ENCODE data around the gene ADAM8. TPM values are rescaled to one million over a fixed set of nuclear protein-coding genes. Genes with fewer than 3 reads are reported as not detected.
A peak's percentile ranks its signal among the peaks of the same experiment; 100 is the strongest.

The ADAM8 gene
- total RNA-seq, 1 experiment from 2014 or later = 113 TPM

DNA sequence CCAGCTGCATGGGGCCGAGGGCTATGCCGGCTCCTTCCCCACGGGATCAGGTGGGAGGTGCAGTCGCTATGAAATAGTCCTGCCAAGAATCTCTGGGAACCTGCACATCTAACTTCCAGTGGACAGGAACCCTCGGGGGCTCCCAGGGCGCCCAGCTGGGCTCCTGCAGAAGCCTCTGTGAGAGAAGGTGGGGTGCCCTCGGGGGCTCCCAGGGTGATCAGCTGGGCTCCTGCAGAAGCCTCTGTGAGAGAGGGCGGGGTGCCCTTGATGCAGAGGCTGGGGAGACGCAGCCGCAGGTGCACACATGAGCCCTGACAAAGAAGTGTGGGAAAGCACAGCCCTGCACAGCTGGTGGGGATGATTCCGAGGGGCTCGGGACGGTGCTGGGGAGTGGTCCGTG is 33.1 kb downstream of the ADAM8 start:
- intact Hi-C loops (cut with micrococcal nuclease) = no loop called here
- no peak overlapping the region for H2AFZ ChIP-seq (ENCODE audit: low read length)
- no peaks in the 10 kb centered on the region for H3K79me2 ChIP-seq (ENCODE audit: low read length)
- DNase-seq (no peak), ATAC-seq (no peak)
- H3F3A ChIP-seq (ENCODE audit: low read length, unreplicated experiment) = no peaks in the 10 kb centered on the region
- CTCF ChIA-PET = no interaction called here
- H4K20me1 ChIP-seq (ENCODE audit: low read length) = no peaks in the 10 kb centered on the region
- H3K9me2 ChIP-seq (replicated peaks; ENCODE audit: low read length) = no peaks in the 10 kb centered on the region
- peaks cover 3% of the 10 kb centered on the region for H3K27me3 ChIP-seq (ENCODE audit: low read length)
- H3K4me3 ChIP-seq (ENCODE audit: low read length) = no peak overlapping the region
- TF ChIP-seq EZH2phosphoT487 (IDR thresholded peaks at IDR 0.05; ENCODE audit: borderline replicate concordance, low read length) (no peak), EZH2 (IDR thresholded peaks at IDR 0.05; ENCODE audit: low read length, unreplicated experiment) (no peak)
- TF ChIP-seq, protein P1, sequence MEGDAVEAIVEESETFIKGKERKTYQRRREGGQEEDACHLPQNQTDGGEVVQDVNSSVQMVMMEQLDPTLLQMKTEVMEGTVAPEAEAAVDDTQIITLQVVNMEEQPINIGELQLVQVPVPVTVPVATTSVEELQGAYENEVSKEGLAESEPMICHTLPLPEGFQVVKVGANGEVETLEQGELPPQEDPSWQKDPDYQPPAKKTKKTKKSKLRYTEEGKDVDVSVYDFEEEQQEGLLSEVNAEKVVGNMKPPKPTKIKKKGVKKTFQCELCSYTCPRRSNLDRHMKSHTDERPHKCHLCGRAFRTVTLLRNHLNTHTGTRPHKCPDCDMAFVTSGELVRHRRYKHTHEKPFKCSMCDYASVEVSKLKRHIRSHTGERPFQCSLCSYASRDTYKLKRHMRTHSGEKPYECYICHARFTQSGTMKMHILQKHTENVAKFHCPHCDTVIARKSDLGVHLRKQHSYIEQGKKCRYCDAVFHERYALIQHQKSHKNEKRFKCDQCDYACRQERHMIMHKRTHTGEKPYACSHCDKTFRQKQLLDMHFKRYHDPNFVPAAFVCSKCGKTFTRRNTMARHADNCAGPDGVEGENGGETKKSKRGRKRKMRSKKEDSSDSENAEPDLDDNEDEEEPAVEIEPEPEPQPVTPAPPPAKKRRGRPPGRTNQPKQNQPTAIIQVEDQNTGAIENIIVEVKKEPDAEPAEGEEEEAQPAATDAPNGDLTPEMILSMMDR (conservative IDR thresholded peaks at IDR 0.05; ENCODE audit: low read depth, low read length) = no peak
- BruUV-seq (replicated peaks) = no TSS peak
- H3K27ac ChIP-seq (ENCODE audit: low read length) = no peak overlapping the region
- no peaks in the 10 kb centered on the region for H3K4me1 ChIP-seq (ENCODE audit: insufficient read depth, low read length)
- no peaks in the 10 kb centered on the region for H3K9me3 ChIP-seq (ENCODE audit: low read length)
- H3K36me3 ChIP-seq (ENCODE audit: low read depth, low read length) = no peaks in the 10 kb centered on the region
- no peak overlapping the region for H3K4me2 ChIP-seq (ENCODE audit: low read length)
- POLR2A ChIA-PET (ENCODE audit: unreplicated experiment) = no interaction called here
- no peak overlapping the region for H3K9ac ChIP-seq (ENCODE audit: low read length)

GRCh38 chr10:133242611-133243356 is 33.9 kb downstream of the ADAM8 start:
- DNase-seq = no peak
- no peak overlapping the region for H3K4me2 ChIP-seq (ENCODE audit: low read length)
- peaks cover 11% of the 10 kb centered on the region for H3K27me3 ChIP-seq (ENCODE audit: low read length)
- no peaks in the 10 kb centered on the region for H3F3A ChIP-seq (ENCODE audit: low read length, unreplicated experiment)
- intact Hi-C loops (cut with micrococcal nuclease) = no loop called here
- no peak for ATAC-seq
- no peaks in the 10 kb centered on the region for H3K79me2 ChIP-seq (ENCODE audit: low read length)
- no peak overlapping the region for H3K27ac ChIP-seq (ENCODE audit: low read length)
- H4K20me1 ChIP-seq (ENCODE audit: low read length) = no peaks in the 10 kb centered on the region
- H3K36me3 ChIP-seq (ENCODE audit: low read depth, low read length) = no peaks in the 10 kb centered on the region
- H3K9me2 ChIP-seq (replicated peaks; ENCODE audit: low read length) = no peaks in the 10 kb centered on the region
- no peak for TF ChIP-seq EZH2 (IDR thresholded peaks at IDR 0.05; ENCODE audit: low read length, unreplicated experiment)
- no peak overlapping the region for H3K4me3 ChIP-seq (ENCODE audit: low read length)
- H3K4me1 ChIP-seq (ENCODE audit: insufficient read depth, low read length) = no peaks in the 10 kb centered on the region
- H2AFZ ChIP-seq (ENCODE audit: low read length) = no peak overlapping the region
- H3K9ac ChIP-seq (ENCODE audit: low read length) = no peak overlapping the region
- BruUV-seq (replicated peaks) = no TSS peak
- ChIA-PET CTCF (no interaction called here), POLR2A (ENCODE audit: unreplicated experiment) (no interaction called here)
- H3K9me3 ChIP-seq (ENCODE audit: low read length) = no peaks in the 10 kb centered on the region

GRCh38 chr10:133241501-133242205 is 35.0 kb downstream of the ADAM8 start:
- Histone ChIP-seq H4K20me1 (ENCODE audit: low read length) (no peaks in the 10 kb centered on the region), H3K9me3 (ENCODE audit: low read length) (no peaks in the 10 kb centered on the region), H3K4me3 (ENCODE audit: low read length) (peak overlapping the region; percentile 56), H3K36me3 (ENCODE audit: low read depth, low read length) (no peaks in the 10 kb centered on the region), H3K4me2 (ENCODE audit: low read length) (peak overlapping the region; percentile 71), H3K79me2 (ENCODE audit: low read length) (no peaks in the 10 kb centered on the region), H3K9me2 (replicated peaks; ENCODE audit: low read length) (no peaks in the 10 kb centered on the region), H3K4me1 (ENCODE audit: insufficient read depth, low read length) (no peaks in the 10 kb centered on the region), H3K27ac (ENCODE audit: low read length) (no peak overlapping the region), H3F3A (ENCODE audit: low read length, unreplicated experiment) (no peaks in the 10 kb centered on the region), H3K9ac (ENCODE audit: low read length) (no peak overlapping the region), H2AFZ (ENCODE audit: low read length) (peak overlapping the region; percentile 45; the same call in 1 of the 2 replicates), H3K27me3 (ENCODE audit: low read length) (peaks cover 22% of the 10 kb centered on the region)
- TF ChIP-seq EZH2 (IDR thresholded peaks at IDR 0.05; ENCODE audit: low read length, unreplicated experiment) (no peak), EZH2phosphoT487 (IDR thresholded peaks at IDR 0.05; ENCODE audit: borderline replicate concordance, low read length) (no peak)
- TF ChIP-seq, protein P1 (conservative IDR thresholded peaks at IDR 0.05; ENCODE audit: low read depth, low read length) = no peak
- ChIA-PET POLR2A (ENCODE audit: unreplicated experiment) (no interaction called here), CTCF (no interaction called here)
- ATAC-seq (no peak), DNase-seq (no peak)
- no TSS peak for BruUV-seq (replicated peaks)
- intact Hi-C loops (cut with micrococcal nuclease) = no loop called here

Data from PC-3 (cell line).